ENCODE data around the gene STRIP1. TPM values are rescaled to one million over a fixed set of nuclear protein-coding genes. Genes with fewer than 3 reads are reported as not detected.
A peak's percentile ranks its signal among the peaks of the same experiment; 100 is the strongest.

STRIP1 gene
- total RNA-seq, 2 experiments from 2014 or later: 42.2 to 45.5 TPM

GRCh38 chr1:109986054-109986444, 48.4 kb upstream of the STRIP1 start:
- no peak overlapping the region for H2AFZ ChIP-seq (ENCODE audit: low read length)
- ChIA-PET POLR2A (interaction anchor here (0.6 to 1.3 kb wide), 5 partner anchors 21 to 189 kb away, joined by 3 to 6 read pairs (median 4); no protein-coding TSS in a partner anchor), CTCF (ENCODE audit: unreplicated experiment) (interaction anchor here (2.8 kb wide), 1 partner anchor 210 kb away, joined by 49 read pairs; no protein-coding TSS in a partner anchor)
- H3K27ac ChIP-seq (ENCODE audit: low read depth, low read length, poor library complexity, severe bottlenecking): no peak overlapping the region
- peak overlapping the region; percentile 99 for H3K4me3 ChIP-seq (ENCODE audit: low read depth, low read length, poor library complexity, severe bottlenecking)
- H3K4me2 ChIP-seq (ENCODE audit: low read length): peak overlapping the region; percentile 100
- no peaks in the 10 kb centered on the region for H3K9me2 ChIP-seq (ENCODE audit: insufficient read depth, low read length)
- TF ChIP-seq EZH2phosphoT487 (IDR thresholded peaks at IDR 0.05; ENCODE audit: borderline replicate concordance, low read depth, low read length) (no peak), CTCF (conservative IDR thresholded peaks at IDR 0.05; ENCODE audit: low read length) (no peak)
- H3K79me2 ChIP-seq (ENCODE audit: insufficient read depth, low read depth, low read length): peaks cover 35% of the 10 kb centered on the region; the same call in 1 of the 2 replicates
- intact Hi-C loops (cut with micrococcal nuclease; ENCODE audit: unreplicated experiment): no loop called here
- peaks cover 41% of the 10 kb centered on the region for H3K4me1 ChIP-seq (ENCODE audit: insufficient read depth, low read length, poor library complexity, severe bottlenecking)
- H4K20me1 ChIP-seq (ENCODE audit: insufficient read depth, low read length): 0 out of 2 replicates have a peak, but pooled peaks cover 19% of the 10 kb centered on the region
- no TSS peak for BruUV-seq (replicated peaks)
- peaks cover 6% of the 10 kb centered on the region for H3K36me3 ChIP-seq (ENCODE audit: insufficient read depth, low read length)
- no peak for DNase-seq (ENCODE audit: low spot score)
- no peaks in the 10 kb centered on the region for H3K9me3 ChIP-seq (ENCODE audit: low read length)

- ChIA-PET POLR2A (interaction anchor here (1.5 kb wide), 1 partner anchor 10 kb away, joined by 7 read pairs; no protein-coding TSS in a partner anchor), CTCF (ENCODE audit: unreplicated experiment) (no interaction called here)
- Histone ChIP-seq H3K27ac (ENCODE audit: low read depth, low read length, poor library complexity, severe bottlenecking) (no peak overlapping the region), H3K36me3 (ENCODE audit: insufficient read depth, low read length) (peaks cover 6% of the 10 kb centered on the region), H3K4me2 (ENCODE audit: low read length) (no peak overlapping the region), H3K9me3 (ENCODE audit: low read length) (no peaks in the 10 kb centered on the region), H2AFZ (ENCODE audit: low read length) (no peak overlapping the region), H3K4me1 (ENCODE audit: insufficient read depth, low read length, poor library complexity, severe bottlenecking) (peaks cover 41% of the 10 kb centered on the region), H3K4me3 (ENCODE audit: low read depth, low read length, poor library complexity, severe bottlenecking) (no peak overlapping the region), H4K20me1 (ENCODE audit: insufficient read depth, low read length) (0 out of 2 replicates have a peak, but pooled peaks cover 19% of the 10 kb centered on the region), H3K79me2 (ENCODE audit: insufficient read depth, low read depth, low read length) (peaks cover 35% of the 10 kb centered on the region; the same call in 1 of the 2 replicates), H3K9me2 (ENCODE audit: insufficient read depth, low read length) (no peaks in the 10 kb centered on the region)
- no TSS peak for BruUV-seq (replicated peaks)
- TF ChIP-seq CTCF (conservative IDR thresholded peaks at IDR 0.05; ENCODE audit: low read length) (no peak), EZH2phosphoT487 (IDR thresholded peaks at IDR 0.05; ENCODE audit: borderline replicate concordance, low read depth, low read length) (no peak)
- DNase-seq (ENCODE audit: low spot score): no peak
- intact Hi-C loops (cut with micrococcal nuclease; ENCODE audit: unreplicated experiment): no loop called here
Measured at GRCh38 chr1:109988349-109988914, 46.0 kb upstream of the STRIP1 start.
